HG03575 (cell line): ENCODE data around the gene RSBN1L.

Source experiments
- ATAC-seq: cut with Tn5 transposase; IDR thresholded peaks from one replicate; pipeline ENCODE4 v1.9.1; 2021; ENCODE audit not compliant: unreplicated experiment, insufficient number of reproducible peaks, low FRiP score; ENCODE audit errors: extremely low read depth

RSBN1L gene

GRCh38 chr7:77825131-77825530 lies 128.9 kb downstream of the RSBN1L start:
- no peak for ATAC-seq

GRCh38 chr7:77826300-77826699 lies 130.0 kb downstream of the RSBN1L start:
- no peak for ATAC-seq

GRCh38 chr7:77827999-77828398 lies 131.7 kb downstream of the RSBN1L start:
- ATAC-seq, result no peak

GRCh38 chr7:77830649-77831355 lies 134.5 kb downstream of the RSBN1L start:
- ATAC-seq, result no peak

GRCh38 chr7:77831481-77831880 lies 135.2 kb downstream of the RSBN1L start:
- ATAC-seq, result no peak

DNA sequence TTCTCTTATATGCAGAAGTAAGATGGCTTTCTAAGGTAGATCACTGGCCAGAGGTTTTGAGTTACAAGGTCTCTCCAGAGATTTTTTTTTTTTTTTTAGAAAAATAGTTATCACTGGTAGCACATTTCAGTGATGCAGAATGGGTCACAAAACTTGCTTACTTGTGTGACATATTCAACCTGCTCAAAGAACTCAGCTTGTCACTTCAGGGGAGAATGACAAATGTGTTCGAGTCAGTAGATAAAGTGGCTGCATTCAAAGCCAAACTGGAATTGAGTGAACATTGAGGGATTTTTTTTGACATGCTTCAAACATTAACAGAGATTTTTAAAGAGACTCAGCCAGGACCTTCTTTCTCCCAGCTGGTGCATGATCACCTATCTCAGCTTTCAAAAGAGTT lies 135.7 kb downstream of the RSBN1L start:
- ATAC-seq, result no peak
